GM12878 (cell line): ENCODE results near the gene PPARD. TPM values are rescaled to one million over a fixed set of nuclear protein-coding genes. Genes with fewer than 3 reads are reported as not detected.

Experiments
- CBFB ChIP-seq: IDR thresholded peaks from 2 replicates; pipeline ENCODE4 v1.6.1; 2016; ENCODE audit warnings: antibody characterized with exemption, low read depth
- CTCF ChIP-seq, 3 experiments: IDR thresholded peaks in 2 of 3; conservative IDR thresholded peaks in 1 of 3; 2 replicates each; pipeline ENCODE4 v1.5.1; 2011; ENCODE audit warnings: low read depth in 3 of 3, low read length in 3 of 3, mild to moderate bottlenecking in 3 of 3, control low read depth in 2 of 3, moderate library complexity in 2 of 3, inconsistent platforms in 1 of 3, mixed read lengths in 1 of 3; ENCODE audit not compliant: control insufficient read depth in 2 of 3, insufficient read depth in 1 of 3; ENCODE audit errors: extremely low read depth in 1 of 3
- IRF4 ChIP-seq: IDR thresholded peaks from 2 replicates; pipeline ENCODE4 v1.6.1; 2011; ENCODE audit warnings: low read depth, low read length
- PML ChIP-seq: IDR thresholded peaks from 2 replicates; pipeline ENCODE4 v1.6.1; 2012; ENCODE audit warnings: low read length, inconsistent platforms
- RB1 ChIP-seq: fragments of 450-650 bp; formaldehyde crosslinking; IDR thresholded peaks from 2 replicates; pipeline ENCODE4 v1.6.1; 2017; ENCODE audit warnings: mild to moderate bottlenecking, borderline replicate concordance
- SP1 ChIP-seq: IDR thresholded peaks from one replicate; pipeline ENCODE4 v1.6.1; 2011; ENCODE audit warnings: low read depth, low read length
- TBL1XR1 ChIP-seq: IDR thresholded peaks from 2 replicates; pipeline ENCODE4 v1.6.1; 2012; ENCODE audit warnings: low read depth, low read length, improper control_type of control experiment
- TCF12 ChIP-seq: IDR thresholded peaks from 2 replicates; pipeline ENCODE4 v1.6.1; 2011; ENCODE audit warnings: low read depth, mild to moderate bottlenecking, low read length
- USF1 ChIP-seq: IDR thresholded peaks from 2 replicates; pipeline ENCODE4 v1.6.1; 2011; ENCODE audit warnings: borderline replicate concordance, low read depth, mild to moderate bottlenecking, moderate library complexity, mixed read lengths, low read length; ENCODE audit not compliant: insufficient read depth; ENCODE audit errors: extremely low read length
- ZSCAN29 ChIP-seq: fragments of 450-650 bp; IDR thresholded peaks from 2 replicates; pipeline ENCODE4 v1.6.1; 2017; ENCODE audit warnings: mild to moderate bottlenecking, moderate library complexity
- polyA plus RNA-seq, 11 experiments: library from polyadenylated mRNA; depleted of rRNA in 4 of 11; unstranded in 6 of 11; stranded (reverse) in 5 of 11; fragments of >200 nt; fragmentation: Nextera tagmentation in 4 of 11; fragmentation: Illumina TruSeq in 1 of 11; extraction: Ambion mirVana in 4 of 11; extraction: Trizol in 1 of 11; gene quantifications; 1 replicate in 1 of 11; 2 replicates in 10 of 11; pipeline versions ENCODE4 v1.2.1 to v1.2.3, GENCODE V29; 2011 to 2016; ENCODE audit warnings: inconsistent platforms in 2 of 11, missing spikeins in 2 of 11, low read depth in 1 of 11
- total RNA-seq, 4 experiments: library from RNA; depleted of rRNA in 3 of 4; stranded (reverse); fragments of >200 nt in 3 of 4; fragmentation: Illumina TruSeq in 1 of 4; extraction: Trizol in 1 of 4; gene quantifications; 2 replicates each; pipeline versions ENCODE4 v1.2.1 to v1.2.3, GENCODE V29; 2013 to 2021
- TF ChIP-seq, protein P1 (sequence below): fragments of 450-650 bp; IDR thresholded peaks from 2 replicates; pipeline ENCODE4 v1.6.1; 2016; ENCODE audit warnings: mild to moderate bottlenecking

The PPARD gene
- total and polyA plus RNA-seq, 10 of the 15 experiments (the other 5 are each of a cell fraction or from before 2014, with no cell fraction given) = 0.05 to 12.6 (median 6.7) TPM

- TF ChIP-seq CTCF (IDR thresholded peaks at IDR 0.05 in 2 of 3, conservative IDR thresholded peaks at IDR 0.05 in 1 of 3; ENCODE audit: control insufficient read depth in 2 of 3, extremely low read depth in 1 of 3, insufficient read depth in 1 of 3, low read depth in 3 of 3, low read length in 3 of 3) (peak; percentile 92 to 99 (median 97); a peak in 5 of 6 replicates), PML (no peak; the same call in 1 of the 2 replicates), ZSCAN29 (peak; percentile 96), TCF12 (peak; percentile 80), IRF4 (no peak; the same call in 1 of the 2 replicates), CBFB (peak; percentile 90; the same call in 1 of the 2 replicates), TBL1XR1 (no peak), USF1 (no peak), RB1 (peak; percentile 71; the same call in 1 of the 2 replicates), SP1 (peak; percentile 48)
- TF ChIP-seq, protein P1, sequence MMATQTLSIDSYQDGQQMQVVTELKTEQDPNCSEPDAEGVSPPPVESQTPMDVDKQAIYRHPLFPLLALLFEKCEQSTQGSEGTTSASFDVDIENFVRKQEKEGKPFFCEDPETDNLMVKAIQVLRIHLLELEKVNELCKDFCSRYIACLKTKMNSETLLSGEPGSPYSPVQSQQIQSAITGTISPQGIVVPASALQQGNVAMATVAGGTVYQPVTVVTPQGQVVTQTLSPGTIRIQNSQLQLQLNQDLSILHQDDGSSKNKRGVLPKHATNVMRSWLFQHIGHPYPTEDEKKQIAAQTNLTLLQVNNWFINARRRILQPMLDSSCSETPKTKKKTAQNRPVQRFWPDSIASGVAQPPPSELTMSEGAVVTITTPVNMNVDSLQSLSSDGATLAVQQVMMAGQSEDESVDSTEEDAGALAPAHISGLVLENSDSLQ = no peak
- TF ChIP-seq, all 136 proteins: peak for 59
These were observed 44.5 kb upstream of the PPARD start, which contains the start of gene DEF6 (continued) for GRCh38 chr6:35297601-35298481.
